Vagina (tissue), 2 donors: ENCODE measurements around the gene C10orf120. TPM values are rescaled to one million over a fixed set of nuclear protein-coding genes. Genes with fewer than 3 reads are reported as not detected.

ENCODE experiments used
- DNase-seq, 2 donors: peaks; one replicate each; pipeline ENCODE4 v3.0.0-alpha.2; 2017; ENCODE audit errors: extremely low spot score in 2 of 2
- H3K27ac ChIP-seq: fragments of 200-600 bp; sonication (generic); one replicate; pipeline ENCODE4 v1.5.1; 2019
- H3K27me3 ChIP-seq: fragments of 200-600 bp; sonication (generic); one replicate; pipeline ENCODE4 v1.5.1; 2019
- H3K36me3 ChIP-seq, 2 donors: fragments of 200-600 bp; sonication (generic); one replicate each; pipeline ENCODE4 v1.5.1; 2017 to 2019
- H3K4me1 ChIP-seq: fragments of 200-600 bp; sonication (generic); one replicate; pipeline ENCODE4 v1.5.1; 2019
- H3K4me3 ChIP-seq, 2 donors: fragments of 200-600 bp; sonication (generic); 1 replicate in 1 of 2; 2 replicates in 1 of 2; pipeline ENCODE4 v1.5.1; 2016 to 2019
- H3K9me3 ChIP-seq: fragments of 200-600 bp; sonication (generic); one replicate; pipeline ENCODE4 v1.5.1; 2019
- POLR2A ChIP-seq, 2 donors: fragments of 450-650 bp; IDR thresholded peaks; one replicate each; pipeline ENCODE4 v1.6.1; 2017; ENCODE audit warnings: antibody characterized with exemption in 2 of 2, mild to moderate bottlenecking in 2 of 2, moderate library complexity in 2 of 2
- POLR2AphosphoS5 ChIP-seq, 2 donors: sonication (generic); formaldehyde crosslinking; IDR thresholded peaks; one replicate each; pipeline ENCODE4 v1.9.0; 2017; ENCODE audit warnings: antibody characterized with exemption in 2 of 2, mild to moderate bottlenecking in 2 of 2, low read depth in 1 of 2; ENCODE audit not compliant: insufficient read depth in 1 of 2
- intact Hi-C: fragments of 100-400 bp; cut with DNase I; formaldehyde crosslinking; loops from one replicate; pipeline ENCODE4 v1.15.1; 2023
- total RNA-seq: library from RNA; depleted of rRNA; stranded (reverse); fragments of >200 nt; gene quantifications from one replicate; pipeline ENCODE4 v1.2.3, GENCODE V29; 2016
- TF ChIP-seq, protein P1 (sequence below), 3 experiments: fragments of 450-650 bp in 2 of 3; fragments of 200-600 bp in 1 of 3; sonication (generic) in 1 of 3; IDR thresholded peaks; one replicate each; pipeline ENCODE4 v1.5.1; 2017 to 2019; ENCODE audit warnings: antibody characterized with exemption in 3 of 3, mild to moderate bottlenecking in 2 of 3, moderate library complexity in 2 of 3

The C10orf120 gene
- total RNA-seq, 1 donor from 2014 or later, result not detected

DNA sequence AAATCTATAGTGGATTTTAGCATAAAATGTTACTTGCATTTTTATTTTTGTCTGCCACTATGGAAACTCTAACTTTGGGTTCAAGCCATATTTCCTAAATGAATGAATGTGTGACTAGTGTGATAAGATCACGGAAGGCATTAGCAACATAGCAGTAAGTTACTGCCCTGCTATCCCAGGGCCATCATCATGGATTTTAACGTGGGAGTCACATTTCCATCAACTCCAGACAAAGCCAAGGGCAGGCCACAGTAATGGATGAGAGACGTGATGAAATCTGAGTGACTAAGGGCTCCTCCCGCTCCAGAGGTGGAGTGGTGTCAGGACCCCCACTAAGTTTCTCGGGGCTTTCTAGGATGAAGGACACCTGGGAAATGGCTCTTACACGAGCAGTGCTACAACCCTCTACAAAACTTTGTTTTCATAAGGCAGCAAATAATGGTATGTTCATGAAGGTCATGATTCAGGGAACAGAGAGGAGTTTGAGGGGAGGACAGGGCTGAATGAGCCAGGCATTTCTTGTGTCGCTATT is 34.3 kb downstream of the C10orf120 start:
- intact Hi-C loops, result no loop called here
- DNase-seq, result no peak
- H3K4me1 ChIP-seq, result no peaks in the 10 kb centered on the region
- H3K27ac ChIP-seq, result no peak overlapping the region
- H3K27me3 ChIP-seq, result no peaks in the 10 kb centered on the region
- H3K36me3 ChIP-seq, result no peaks in the 10 kb centered on the region
- TF ChIP-seq, protein P1, sequence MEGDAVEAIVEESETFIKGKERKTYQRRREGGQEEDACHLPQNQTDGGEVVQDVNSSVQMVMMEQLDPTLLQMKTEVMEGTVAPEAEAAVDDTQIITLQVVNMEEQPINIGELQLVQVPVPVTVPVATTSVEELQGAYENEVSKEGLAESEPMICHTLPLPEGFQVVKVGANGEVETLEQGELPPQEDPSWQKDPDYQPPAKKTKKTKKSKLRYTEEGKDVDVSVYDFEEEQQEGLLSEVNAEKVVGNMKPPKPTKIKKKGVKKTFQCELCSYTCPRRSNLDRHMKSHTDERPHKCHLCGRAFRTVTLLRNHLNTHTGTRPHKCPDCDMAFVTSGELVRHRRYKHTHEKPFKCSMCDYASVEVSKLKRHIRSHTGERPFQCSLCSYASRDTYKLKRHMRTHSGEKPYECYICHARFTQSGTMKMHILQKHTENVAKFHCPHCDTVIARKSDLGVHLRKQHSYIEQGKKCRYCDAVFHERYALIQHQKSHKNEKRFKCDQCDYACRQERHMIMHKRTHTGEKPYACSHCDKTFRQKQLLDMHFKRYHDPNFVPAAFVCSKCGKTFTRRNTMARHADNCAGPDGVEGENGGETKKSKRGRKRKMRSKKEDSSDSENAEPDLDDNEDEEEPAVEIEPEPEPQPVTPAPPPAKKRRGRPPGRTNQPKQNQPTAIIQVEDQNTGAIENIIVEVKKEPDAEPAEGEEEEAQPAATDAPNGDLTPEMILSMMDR (IDR thresholded peaks at IDR 0.05), result no peak
- no peak for TF ChIP-seq POLR2AphosphoS5 (IDR thresholded peaks at IDR 0.05; ENCODE audit: insufficient read depth in 1 of 2, low read depth in 1 of 2)
- no peak for TF ChIP-seq POLR2A (IDR thresholded peaks at IDR 0.05)
- no peak overlapping the region for H3K4me3 ChIP-seq
- H3K9me3 ChIP-seq, result no peaks in the 10 kb centered on the region

DNA sequence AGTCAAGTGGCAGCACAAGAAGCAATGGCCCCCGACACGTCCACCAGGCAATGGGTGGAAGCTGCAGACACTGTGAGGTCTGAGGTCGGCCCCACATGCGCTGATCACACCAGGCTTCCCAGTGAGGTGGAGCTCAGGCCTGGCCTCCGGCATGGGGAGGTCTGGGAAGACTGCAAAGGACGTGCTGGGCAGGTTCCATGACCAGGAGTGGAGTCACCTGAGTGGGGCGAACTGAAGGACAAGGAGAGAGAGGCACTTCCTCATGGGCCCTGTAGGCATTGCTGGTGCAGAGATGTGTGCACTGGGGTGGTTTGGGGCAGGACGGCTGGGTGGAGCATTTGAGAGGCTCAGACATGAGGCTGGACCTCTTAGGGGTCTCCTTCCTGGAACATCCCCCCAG is 35.1 kb downstream of the C10orf120 start:
- no peaks in the 10 kb centered on the region for H3K9me3 ChIP-seq
- no peaks in the 10 kb centered on the region for H3K27me3 ChIP-seq
- intact Hi-C loops, result no loop called here
- no peaks in the 10 kb centered on the region for H3K4me1 ChIP-seq
- H3K36me3 ChIP-seq, result no peaks in the 10 kb centered on the region
- H3K4me3 ChIP-seq, result no peak overlapping the region
- H3K27ac ChIP-seq, result no peak overlapping the region
- TF ChIP-seq POLR2AphosphoS5 (IDR thresholded peaks at IDR 0.05; ENCODE audit: insufficient read depth in 1 of 2, low read depth in 1 of 2), result no peak
- TF ChIP-seq POLR2A (IDR thresholded peaks at IDR 0.05), result no peak
- TF ChIP-seq, protein P1 (IDR thresholded peaks at IDR 0.05), result no peak
- no peak for DNase-seq

GRCh38 chr10:122663516-122664130 is 36.0 kb downstream of the C10orf120 start:
- no peaks in the 10 kb centered on the region for H3K4me1 ChIP-seq
- DNase-seq, result no peak
- no peaks in the 10 kb centered on the region for H3K27me3 ChIP-seq
- intact Hi-C loops, result no loop called here
- no peaks in the 10 kb centered on the region for H3K36me3 ChIP-seq
- no peak overlapping the region for H3K27ac ChIP-seq
- H3K9me3 ChIP-seq, result no peaks in the 10 kb centered on the region
- TF ChIP-seq, protein P1 (IDR thresholded peaks at IDR 0.05), result no peak
- TF ChIP-seq POLR2AphosphoS5 (IDR thresholded peaks at IDR 0.05; ENCODE audit: insufficient read depth in 1 of 2, low read depth in 1 of 2), result no peak
- TF ChIP-seq POLR2A (IDR thresholded peaks at IDR 0.05), result no peak
- no peak overlapping the region for H3K4me3 ChIP-seq

DNA sequence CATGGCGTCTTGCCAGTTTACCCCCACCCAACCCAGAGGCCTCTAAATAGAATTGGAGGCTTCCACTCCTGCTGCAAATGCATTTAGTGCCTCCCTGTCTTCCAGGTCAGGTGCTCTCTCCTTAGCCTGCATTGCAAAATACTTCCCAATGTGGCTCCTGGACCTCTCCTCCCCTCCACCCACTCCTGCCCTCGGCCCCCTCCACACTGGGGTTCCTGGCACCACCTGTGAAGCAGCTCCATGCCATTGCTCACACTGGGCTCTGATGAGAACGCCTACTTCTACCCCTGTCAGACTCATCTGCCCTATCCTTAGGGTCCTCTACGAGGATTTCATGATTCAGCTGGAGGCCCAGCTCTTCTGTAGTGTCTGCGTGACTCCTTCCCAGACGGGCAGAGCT is 37.4 kb downstream of the C10orf120 start:
- no peak overlapping the region for H3K4me3 ChIP-seq
- TF ChIP-seq POLR2AphosphoS5 (IDR thresholded peaks at IDR 0.05; ENCODE audit: insufficient read depth in 1 of 2, low read depth in 1 of 2) (no peak), POLR2A (IDR thresholded peaks at IDR 0.05) (no peak)
- TF ChIP-seq, protein P1 (IDR thresholded peaks at IDR 0.05), result no peak
- no peaks in the 10 kb centered on the region for H3K27me3 ChIP-seq
- DNase-seq, result no peak
- H3K9me3 ChIP-seq, result no peaks in the 10 kb centered on the region
- no peaks in the 10 kb centered on the region for H3K4me1 ChIP-seq
- H3K27ac ChIP-seq, result no peak overlapping the region
- intact Hi-C loops, result no loop called here
- H3K36me3 ChIP-seq, result no peaks in the 10 kb centered on the region

DNA sequence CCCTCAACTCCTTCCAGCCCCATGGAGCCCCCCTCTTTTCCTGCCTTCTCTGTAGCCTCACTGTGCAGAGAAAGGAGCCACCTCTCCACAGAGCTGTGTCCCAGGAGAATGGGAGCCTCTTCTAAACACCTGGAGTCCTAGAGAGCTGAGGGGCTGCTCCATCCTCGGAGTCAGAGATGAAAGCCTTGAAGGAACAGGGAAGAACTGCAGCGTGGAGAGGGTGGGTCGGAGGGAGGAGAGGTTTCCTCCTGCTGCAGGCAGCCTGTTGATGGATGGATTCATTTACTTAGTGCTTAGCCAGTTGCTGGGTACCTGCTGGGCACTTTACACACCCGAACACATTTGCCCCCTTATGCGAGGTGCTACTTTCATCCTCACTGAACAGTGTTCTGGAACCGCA is 39.0 kb downstream of the C10orf120 start:
- H3K27me3 ChIP-seq, result no peaks in the 10 kb centered on the region
- H3K4me1 ChIP-seq, result no peaks in the 10 kb centered on the region
- DNase-seq, result no peak
- H3K9me3 ChIP-seq, result no peaks in the 10 kb centered on the region
- no peak overlapping the region for H3K4me3 ChIP-seq
- H3K27ac ChIP-seq, result no peak overlapping the region
- H3K36me3 ChIP-seq, result no peaks in the 10 kb centered on the region
- TF ChIP-seq, protein P1 (IDR thresholded peaks at IDR 0.05), result no peak
- TF ChIP-seq POLR2AphosphoS5 (IDR thresholded peaks at IDR 0.05; ENCODE audit: insufficient read depth in 1 of 2, low read depth in 1 of 2) (no peak), POLR2A (IDR thresholded peaks at IDR 0.05) (no peak)
- intact Hi-C loops, result no loop called here
